ENCODE results near the gene IFT22.
"Not testable (repeated sequence)": the region's sequence is repeated elsewhere in the genome, so short reads cannot be mapped to it uniquely, and the experiment has no call there.

Gene IFT22

DNA sequence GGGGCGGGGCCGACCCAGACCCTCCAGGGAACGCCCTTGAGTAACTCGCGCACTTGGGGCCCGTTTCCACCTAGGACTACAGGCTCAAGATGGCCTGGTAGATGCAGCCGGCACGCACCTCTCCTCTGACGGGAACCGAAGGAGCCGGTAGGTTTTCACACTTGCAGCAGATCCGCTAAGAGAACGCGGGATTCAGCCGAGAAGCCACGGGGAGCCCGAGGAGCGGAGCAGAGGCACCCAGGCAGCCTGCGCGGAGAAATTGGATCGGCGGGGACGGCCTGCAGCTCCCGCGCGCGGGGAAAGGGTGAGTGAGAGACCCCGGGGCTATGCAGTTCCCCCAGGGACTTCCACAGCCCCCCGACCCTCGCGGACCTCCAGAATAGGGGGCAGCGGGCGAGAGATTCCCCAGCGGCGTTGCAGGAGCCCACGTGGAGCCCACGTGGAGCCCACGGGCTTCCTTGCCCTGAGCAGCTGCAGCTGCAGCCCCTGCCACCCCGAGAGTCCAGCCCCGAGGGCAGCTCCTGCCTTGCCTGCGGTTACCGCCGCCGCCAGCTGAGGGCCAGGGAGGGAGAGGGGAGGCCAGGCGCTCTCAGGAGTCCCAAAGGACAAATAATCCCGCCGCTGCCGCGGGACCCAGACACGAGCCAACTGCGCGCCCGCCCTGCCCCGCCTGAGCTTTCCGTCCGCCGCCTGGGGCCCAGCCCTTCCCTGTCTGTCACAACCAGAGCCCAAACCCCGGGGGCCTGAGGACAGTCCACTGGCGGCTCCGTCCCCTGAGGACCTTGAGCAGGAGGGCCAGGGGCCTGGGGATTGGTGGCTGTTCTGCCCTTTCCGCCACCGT, 13.1 kb downstream of the IFT22 start:
- DNase-seq (ENCODE audit: low read depth) = peak; percentile 21

GRCh38 chr7:101306307-101306706, 15.3 kb downstream of the IFT22 start:
- no peak for DNase-seq (ENCODE audit: low read depth)

DNA sequence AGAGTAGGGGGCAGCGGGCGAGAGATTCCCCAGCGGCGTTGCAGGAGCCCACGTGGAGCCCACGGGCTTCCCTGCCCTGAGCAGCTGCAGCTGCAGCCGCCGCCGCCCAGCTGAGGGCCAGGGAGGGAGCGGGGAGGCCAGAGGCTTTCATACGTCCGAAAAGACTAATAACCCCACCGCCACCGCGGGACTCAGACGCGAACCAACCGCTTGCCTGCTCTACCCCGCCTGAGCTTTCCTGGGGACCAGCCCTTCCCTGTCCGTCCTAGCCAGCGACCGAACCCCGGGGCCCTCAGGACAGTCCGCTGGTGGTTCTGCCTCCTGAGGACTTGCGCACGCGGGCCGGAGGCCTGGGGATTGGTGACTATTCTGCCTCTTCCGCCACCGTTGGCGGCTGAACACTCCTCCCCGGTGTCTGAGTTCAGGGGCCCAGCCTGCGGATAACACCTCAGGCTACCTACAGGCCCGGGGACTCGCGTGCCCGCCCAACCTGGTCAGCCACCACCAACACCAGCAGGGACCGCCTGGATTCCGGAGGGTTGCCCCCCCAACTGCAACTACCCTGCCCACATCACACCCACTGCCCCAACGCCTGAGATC, 18.4 kb downstream of the IFT22 start:
- DNase-seq (ENCODE audit: low read depth) = no peak

GRCh38 chr7:101302641-101303101, 18.9 kb downstream of the IFT22 start:
- no peak for DNase-seq (ENCODE audit: low read depth)

- no peak for DNase-seq (ENCODE audit: low read depth)
Measured at GRCh38 chr7:101300465-101301376, 20.9 kb downstream of the IFT22 start.

DNA sequence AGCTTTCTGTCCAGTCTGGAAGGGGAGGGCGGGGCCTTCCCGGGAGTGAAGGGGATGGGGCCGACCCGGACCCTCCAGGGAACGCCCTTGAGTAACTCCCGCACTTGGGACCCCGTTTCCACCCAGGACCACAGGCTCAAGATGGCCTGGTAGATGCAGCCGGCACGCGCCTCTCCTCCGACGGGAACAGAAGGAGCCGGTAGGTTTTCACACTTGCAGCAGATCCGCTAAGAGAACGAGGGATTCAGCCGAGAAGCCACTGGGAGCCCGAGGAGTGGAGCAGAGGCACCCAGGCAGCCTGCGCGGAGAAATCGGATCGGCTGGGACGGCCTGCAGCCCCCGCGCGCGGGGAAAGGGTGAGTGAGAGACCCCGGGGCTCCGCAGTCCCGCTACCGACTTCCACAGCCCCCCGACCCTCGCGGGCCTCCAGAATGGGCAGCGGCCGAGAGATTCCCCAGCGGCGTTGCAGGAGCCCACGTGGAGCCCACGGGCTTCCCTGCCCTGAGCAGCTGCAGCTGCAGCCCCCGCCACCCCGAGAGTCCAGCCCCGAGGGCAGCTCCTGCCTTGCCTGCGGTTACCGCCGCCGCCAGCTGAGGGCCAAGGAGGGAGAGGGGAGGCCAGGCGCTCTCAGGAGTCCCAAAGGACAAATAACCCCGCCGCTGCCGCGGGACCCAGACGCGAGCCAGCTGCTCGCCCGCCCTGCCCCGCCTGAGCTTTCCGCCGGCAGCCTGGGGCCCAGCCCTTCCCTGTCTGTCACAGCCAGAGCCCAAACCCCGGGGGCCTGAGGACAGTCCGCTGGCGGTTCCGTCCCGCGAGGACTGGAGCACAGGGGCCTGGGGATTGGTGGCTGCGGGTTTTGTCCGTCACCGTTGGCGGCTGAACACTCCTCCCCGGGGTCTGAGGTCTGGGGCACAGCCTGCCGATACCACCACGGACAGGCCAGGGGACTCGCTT, 21.8 kb downstream of the IFT22 start:
- DNase-seq (ENCODE audit: low read depth) = no peak

DNA sequence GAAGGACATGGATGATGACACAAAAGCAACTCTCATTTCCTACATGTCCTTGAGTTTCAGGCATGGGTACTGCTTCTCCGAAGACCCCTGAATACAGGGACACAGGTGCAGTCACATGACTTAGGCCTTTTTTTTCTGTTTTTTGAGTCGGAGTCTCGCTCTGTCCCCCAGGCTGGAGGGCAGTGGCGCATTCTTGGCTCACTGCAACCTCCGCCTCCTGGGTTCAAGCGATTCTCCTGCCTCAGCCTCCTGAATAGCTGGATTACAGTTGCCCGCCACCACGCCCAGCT, 26.8 kb downstream of the IFT22 start:
- DNase-seq (ENCODE audit: low read depth) = no peak

GRCh38 chr7:101294039-101294831, 27.4 kb downstream of the IFT22 start:
- no peak for DNase-seq (ENCODE audit: low read depth)

DNA sequence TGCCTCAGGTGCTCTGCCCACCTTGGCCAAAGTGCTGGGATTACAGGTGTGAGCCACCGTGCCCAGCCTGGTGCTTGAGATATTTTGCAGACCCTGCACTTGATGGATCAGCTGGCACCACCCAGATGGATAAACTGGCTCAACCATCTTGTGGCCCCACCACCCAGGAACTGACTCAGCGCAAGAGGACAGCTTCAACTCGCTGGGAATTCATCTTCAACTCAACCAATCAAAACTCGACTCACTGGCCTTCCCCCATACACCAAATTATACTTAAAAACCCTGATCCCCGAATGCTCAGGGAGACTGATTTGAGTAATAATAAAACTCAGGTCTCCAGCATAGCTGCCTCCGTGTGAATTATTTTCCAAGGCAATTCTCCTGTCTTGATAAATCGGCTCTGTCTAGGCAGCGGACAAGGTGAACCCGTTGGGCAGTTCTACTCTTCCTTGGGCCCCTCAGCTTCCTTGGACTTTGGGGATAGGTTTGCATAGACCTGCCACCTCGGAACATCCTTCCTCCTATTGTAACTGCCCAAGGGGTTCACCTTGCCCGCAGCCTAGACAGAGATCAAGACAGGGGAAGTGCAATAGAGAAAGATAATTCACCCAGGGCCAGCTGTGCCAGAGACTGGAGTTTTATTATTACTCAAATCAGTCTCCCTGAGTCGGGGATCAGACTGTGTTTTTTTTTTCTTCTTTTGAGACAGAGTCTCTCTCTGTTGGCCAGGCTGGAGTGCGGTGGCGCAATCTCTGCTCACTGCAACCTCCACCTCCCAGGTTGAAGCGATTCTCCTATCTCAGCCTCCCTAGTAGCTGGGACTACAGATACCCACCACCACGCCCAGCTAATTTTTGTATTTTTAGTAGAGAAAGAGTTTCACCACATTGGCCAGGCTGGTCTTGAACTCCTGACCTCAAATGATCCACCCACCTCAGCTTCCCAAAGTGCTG, 28.3 kb downstream of the IFT22 start:
- not testable (repeated sequence) for DNase-seq (ENCODE audit: low read depth)

GRCh38 chr7:101292566-101292965, 29.0 kb downstream of the IFT22 start:
- DNase-seq (ENCODE audit: low read depth) = not testable (repeated sequence)

GRCh38 chr7:101290186-101291037, 31.2 kb downstream of the IFT22 start:
- peak; percentile 48 for DNase-seq (ENCODE audit: low read depth)

- not testable (repeated sequence) for DNase-seq (ENCODE audit: low read depth)
Measured at GRCh38 chr7:101289687-101290086, 31.9 kb downstream of the IFT22 start.

DNA sequence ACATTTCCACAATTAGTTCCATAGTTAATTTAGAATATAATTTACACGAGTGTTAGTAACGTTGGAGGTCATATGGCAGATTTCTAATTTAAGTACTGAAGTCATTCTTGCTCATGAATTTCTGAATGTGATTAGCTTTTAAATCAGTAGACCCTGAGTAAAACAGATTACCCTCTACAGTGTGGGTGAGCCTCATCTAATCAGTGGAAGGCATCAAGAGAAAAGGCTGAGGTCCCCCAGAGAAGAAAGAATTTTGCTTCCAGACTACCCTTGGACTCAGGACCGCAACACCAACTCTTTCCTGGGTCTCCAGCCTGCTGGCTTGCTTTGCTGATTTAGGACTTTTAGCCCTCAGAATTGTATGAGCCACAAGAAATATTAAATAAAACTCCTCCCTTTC, 33.2 kb downstream of the IFT22 start:
- no peak for DNase-seq (ENCODE audit: low read depth)

DNA sequence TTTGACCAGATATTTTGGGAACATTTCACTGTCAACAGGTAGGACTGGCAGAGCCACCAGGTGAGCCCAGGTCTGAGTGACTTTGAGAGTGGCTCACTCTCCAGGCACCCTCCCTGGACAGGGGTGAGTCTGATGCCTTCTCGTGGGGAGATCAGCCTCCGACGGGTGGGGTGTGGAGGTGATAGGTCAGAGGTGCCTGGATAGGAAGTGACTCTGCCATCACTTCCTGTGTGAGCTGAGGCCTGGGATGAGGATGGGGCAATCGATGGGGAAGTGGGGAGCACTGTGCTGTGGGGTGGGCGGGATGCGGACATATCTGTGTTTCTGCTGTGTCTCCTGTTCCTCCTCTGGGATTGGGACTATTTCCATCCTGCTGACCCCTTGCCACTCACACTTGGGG, 34.6 kb downstream of the IFT22 start:
- no peak for DNase-seq (ENCODE audit: low read depth)

- DNase-seq (ENCODE audit: low read depth) = not testable (repeated sequence)
Measured at GRCh38 chr7:101285880-101286279, 35.7 kb downstream of the IFT22 start.

DNA sequence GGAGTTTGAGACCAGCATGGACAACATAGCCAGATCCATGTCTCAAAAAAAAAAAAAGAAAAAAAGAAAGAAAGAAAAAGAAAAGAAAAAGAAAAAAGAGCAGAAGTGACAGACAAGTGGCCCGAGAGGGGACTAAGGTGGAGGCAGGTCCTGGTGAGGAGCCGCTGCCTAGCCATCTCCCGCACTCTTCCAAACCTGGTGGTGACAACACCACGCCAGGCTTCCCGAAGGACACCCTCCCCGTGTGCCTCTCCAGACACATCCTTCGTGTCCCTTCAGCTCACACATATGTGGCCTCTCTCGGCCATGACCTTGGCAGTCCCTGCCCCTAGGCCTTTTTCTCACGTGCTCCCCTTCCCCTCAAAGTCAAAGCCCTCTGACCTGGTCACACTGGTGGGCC, 36.4 kb downstream of the IFT22 start:
- no peak for DNase-seq (ENCODE audit: low read depth)

- DNase-seq (ENCODE audit: low read depth) = not testable (repeated sequence)
Measured at GRCh38 chr7:101280912-101281311, 40.7 kb downstream of the IFT22 start.

DNA sequence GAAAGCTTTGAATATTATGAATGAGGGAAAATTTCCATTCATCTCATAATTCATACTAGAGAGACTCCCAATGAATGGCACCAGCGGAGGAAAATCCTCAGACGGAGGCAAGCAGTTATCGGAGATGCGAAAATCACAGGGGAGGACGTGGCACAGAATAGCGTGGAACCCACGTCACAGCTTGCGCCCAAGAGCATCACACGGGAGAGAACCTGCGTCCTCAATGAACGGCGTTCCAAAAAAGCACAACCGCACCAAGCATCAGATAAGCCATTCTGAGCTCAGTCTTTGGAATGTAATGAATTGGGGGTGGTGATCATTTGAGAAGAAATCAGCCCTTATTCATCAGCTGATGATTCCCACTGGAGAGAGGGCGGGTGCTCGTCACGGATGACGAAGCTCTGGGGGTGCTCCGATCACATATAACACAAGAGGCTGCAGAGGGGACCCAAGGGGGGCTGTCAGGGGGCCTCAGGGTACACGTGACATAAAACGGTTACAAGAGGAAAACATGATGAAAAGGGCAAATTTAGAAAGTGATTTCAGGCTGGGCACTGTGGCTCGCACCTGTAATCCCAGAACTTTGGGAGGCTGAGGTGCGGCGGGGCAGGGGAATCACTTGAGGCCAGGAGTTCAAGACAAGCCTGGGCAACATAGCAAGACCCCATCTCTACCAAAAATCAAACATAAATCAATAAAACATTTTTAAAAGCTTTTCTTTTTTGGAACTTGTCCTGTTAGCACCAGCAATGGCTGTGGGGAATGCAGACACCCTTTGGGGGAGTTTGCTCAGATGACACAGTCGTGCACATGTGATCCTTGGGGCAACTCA, 42.9 kb downstream of the IFT22 start:
- no peak for DNase-seq (ENCODE audit: low read depth)

All from activated T-helper 9 cell treated with anti-CD3 and anti-CD28 coated beads, Interleukin-2, amount 50 U/mL, for 16 hours (primary cell).